GM18870 (cell line): ENCODE data around the gene FGF9.
A peak's percentile ranks its signal among the peaks of the same experiment; 100 is the strongest.

Experiments used
- ATAC-seq: cut with Tn5 transposase; IDR thresholded peaks from one replicate; pipeline ENCODE4 v1.9.1; 2021; ENCODE audit warnings: moderate library complexity; ENCODE audit not compliant: unreplicated experiment

FGF9 gene

GRCh38 chr13:21673789-21674489 is 3.1 kb downstream of the FGF9 start:
- ATAC-seq, result no peak

- ATAC-seq, result no peak
Observed at GRCh38 chr13:21674490-21675009, 3.7 kb downstream of the FGF9 start.

GRCh38 chr13:21675095-21675991 is 4.5 kb downstream of the FGF9 start:
- ATAC-seq, result no peak

GRCh38 chr13:21676611-21677021 is 5.7 kb downstream of the FGF9 start:
- ATAC-seq, result no peak

- no peak for ATAC-seq
Observed at GRCh38 chr13:21677075-21677623, 6.3 kb downstream of the FGF9 start.

- no peak for ATAC-seq
Observed at GRCh38 chr13:21683034-21683733, 12.3 kb downstream of the FGF9 start.

GRCh38 chr13:21684576-21684975 is 13.7 kb downstream of the FGF9 start:
- ATAC-seq, result no peak

GRCh38 chr13:21685485-21686064 is 14.7 kb downstream of the FGF9 start:
- no peak for ATAC-seq

- peak; percentile 98 for ATAC-seq
Observed at GRCh38 chr13:21686751-21687391, 16.0 kb downstream of the FGF9 start.

- ATAC-seq, result no peak
Observed at GRCh38 chr13:21688056-21688455, 17.2 kb downstream of the FGF9 start.

GRCh38 chr13:21689097-21689496 is 18.2 kb downstream of the FGF9 start:
- ATAC-seq, result no peak

GRCh38 chr13:21690955-21691354 is 20.1 kb downstream of the FGF9 start:
- ATAC-seq, result no peak

GRCh38 chr13:21691500-21691899 is 20.6 kb downstream of the FGF9 start:
- ATAC-seq, result no peak

- ATAC-seq, result no peak
Observed at GRCh38 chr13:21691928-21692327, 21.1 kb downstream of the FGF9 start.

GRCh38 chr13:21694831-21695230 is 24.0 kb downstream of the FGF9 start:
- ATAC-seq, result no peak

- ATAC-seq, result no peak
Observed at GRCh38 chr13:21695546-21695945, 24.7 kb downstream of the FGF9 start.

- no peak for ATAC-seq
Observed at GRCh38 chr13:21696865-21697448, 26.1 kb downstream of the FGF9 start.

- no peak for ATAC-seq
Observed at GRCh38 chr13:21698817-21699679, 28.2 kb downstream of the FGF9 start.

- no peak for ATAC-seq
Observed at GRCh38 chr13:21701460-21701859, 30.6 kb downstream of the FGF9 start.
